Endothelial cell of umbilical vein (primary cell): ENCODE results near the gene FTO. TPM values are rescaled to one million over a fixed set of nuclear protein-coding genes. Genes with fewer than 3 reads are reported as not detected.

Experiments
- BruUV-seq: library from RNA; stranded (reverse); fragments of 400-500 nt; replicated peaks from 2 replicates; lab custom pipeline; 2021; lab: Mats Ljungman, UMichigan
- CTCF ChIA-PET: fragments of 300-600, 350-600 bp; sonication (Branson Sonifier 250); formaldehyde crosslinking; loops from one replicate; lab custom pipeline; 2021; ENCODE audit warnings: antibody characterized with exemption, inconsistent platforms; lab: Charles Lee
- POLR2A ChIA-PET: fragments of 300-600, 350-600 bp; sonication (Branson Sonifier 250); formaldehyde crosslinking; loops from one replicate; lab custom pipeline; 2021; ENCODE audit warnings: antibody characterized with exemption, inconsistent platforms; lab: Charles Lee
- DNase-seq: peaks from one replicate; pipeline ENCODE4 v3.0.0-alpha.2; 2011; ENCODE audit warnings: low read depth, low spot score
- FAIRE-seq: peaks from 2 replicates; lab custom pipeline; 2011; peaks lifted over from hg19 to GRCh38; lab: Jason Lieb, UNC
- H2AFZ ChIP-seq: 2 replicates; pipeline ENCODE4 v1.6.0; 2012; ENCODE audit warnings: low read depth, low read length, control low read depth, inconsistent platforms
- H3K27ac ChIP-seq: 2 replicates; pipeline ENCODE4 v1.5.1; 2011; ENCODE audit warnings: low read depth, mild to moderate bottlenecking, control low read depth, low read length, moderate library complexity; ENCODE audit not compliant: insufficient read depth
- H3K27me3 ChIP-seq, 2 experiments: 2 replicates each; pipeline versions ENCODE4 v1.6.0 to v1.6.1; 2011; ENCODE audit warnings: low read length in 2 of 2, mixed read lengths in 1 of 2; ENCODE audit not compliant: control insufficient read depth in 2 of 2, insufficient read depth in 2 of 2
- H3K36me3 ChIP-seq, 2 experiments: 2 replicates in 1 of 2; 3 replicates in 1 of 2; pipeline ENCODE4 v1.5.1; 2011; ENCODE audit warnings: low read length in 2 of 2, mild to moderate bottlenecking in 1 of 2, moderate library complexity in 1 of 2; ENCODE audit not compliant: control insufficient read depth in 2 of 2, insufficient read depth in 2 of 2; ENCODE audit errors: extremely low read depth in 1 of 2
- H3K4me1 ChIP-seq: 3 replicates; pipeline ENCODE4 v1.5.1; 2011; ENCODE audit warnings: mild to moderate bottlenecking, low read length; ENCODE audit not compliant: control insufficient read depth, insufficient read depth; ENCODE audit errors: extremely low read depth
- H3K4me2 ChIP-seq: 2 replicates; pipeline ENCODE4 v1.6.1; 2011; ENCODE audit warnings: low read length, control low read depth, mixed read lengths; ENCODE audit not compliant: insufficient read depth
- H3K4me3 ChIP-seq, 3 experiments: fragments of 200-600 bp in 1 of 3; sonication (generic), shearing (Covaris generic) in 1 of 3; replicated peaks in 1 of 3; 2 replicates each; pipeline ENCODE4 v1.5.1; 2011 to 2016; ENCODE audit warnings: control low read depth in 3 of 3, low read length in 3 of 3, mild to moderate bottlenecking in 2 of 3, inconsistent platforms in 1 of 3, low read depth in 1 of 3, moderate library complexity in 1 of 3; ENCODE audit not compliant: insufficient read depth in 1 of 3
- H3K79me2 ChIP-seq: 2 replicates; pipeline ENCODE4 v1.6.0; 2012; ENCODE audit warnings: low read length, inconsistent platforms; ENCODE audit not compliant: control insufficient read depth, insufficient read depth
- H3K9ac ChIP-seq: replicated peaks from 2 replicates; pipeline ENCODE3; 2011; ENCODE audit warnings: low read length, control low read depth; ENCODE audit not compliant: insufficient read depth; ENCODE audit errors: extremely low read depth
- H3K9me1 ChIP-seq: replicated peaks from 3 replicates; pipeline ENCODE4 v1.6.0; 2011; ENCODE audit warnings: mild to moderate bottlenecking, low read length; ENCODE audit not compliant: control insufficient read depth, insufficient read depth; ENCODE audit errors: extremely low read depth
- H3K9me3 ChIP-seq: replicated peaks from 2 replicates; pipeline ENCODE4 v1.5.1; 2012; ENCODE audit warnings: low read length, inconsistent platforms; ENCODE audit not compliant: control insufficient read depth, insufficient read depth
- H4K20me1 ChIP-seq: replicated peaks from 2 replicates; pipeline ENCODE3; 2011; ENCODE audit warnings: mild to moderate bottlenecking, low read length; ENCODE audit not compliant: control insufficient read depth, insufficient read depth; ENCODE audit errors: extremely low read depth
- EZH2 ChIP-seq: IDR thresholded peaks from 2 replicates; pipeline ENCODE4 v1.6.1; 2012; ENCODE audit warnings: borderline replicate concordance, low read depth, mild to moderate bottlenecking, moderate library complexity, low read length, inconsistent platforms; ENCODE audit not compliant: severe bottlenecking
- FOS ChIP-seq: IDR thresholded peaks from 2 replicates; pipeline ENCODE4 v1.6.1; 2011; ENCODE audit warnings: mild to moderate bottlenecking, low read length, moderate library complexity, borderline replicate concordance; ENCODE audit not compliant: insufficient read depth
- GATA2 ChIP-seq: IDR thresholded peaks from 2 replicates; pipeline ENCODE4 v1.7.0; 2011; ENCODE audit warnings: low read depth, mild to moderate bottlenecking, moderate library complexity, mixed read lengths, low read length; ENCODE audit not compliant: insufficient read length, insufficient read depth
- JUN ChIP-seq: IDR thresholded peaks from 2 replicates; pipeline ENCODE4 v1.6.1; 2011; ENCODE audit warnings: borderline replicate concordance, low read depth; ENCODE audit not compliant: insufficient read length, insufficient read depth
- MYC ChIP-seq: IDR thresholded peaks from one replicate; pipeline ENCODE4 v1.6.1; 2011; ENCODE audit warnings: mild to moderate bottlenecking, low read depth, low read length
- POLR2A ChIP-seq: IDR thresholded peaks from 2 replicates; pipeline ENCODE4 v1.6.1; 2012; ENCODE audit warnings: low read depth, mild to moderate bottlenecking, control low read depth, low read length
- POLR2AphosphoS5 ChIP-seq: IDR thresholded peaks from 2 replicates; pipeline ENCODE4 v1.6.1; 2012; ENCODE audit warnings: low read depth, mild to moderate bottlenecking, control low read depth, low read length, moderate library complexity; ENCODE audit not compliant: insufficient read depth
- dilution Hi-C: fragments of 300-500 bp; cut with MboI; formaldehyde crosslinking; loops from one replicate; pipeline ENCODE4 v1.15.0; 2019; ENCODE audit warnings: low sequenced_read_pairs; ENCODE audit not compliant: extremely low pct_ligation_motif_present
- intact Hi-C: fragments of 100-400 bp; cut with micrococcal nuclease; formaldehyde crosslinking; loops from one replicate; pipeline ENCODE4 v1.10.0; 2022
- polyA plus RNA-seq, 4 experiments: library from polyadenylated mRNA; depleted of rRNA in 3 of 4; stranded (reverse) in 3 of 4; unstranded in 1 of 4; fragments of >200 nt; gene quantifications; 2 replicates each; pipeline versions ENCODE4 v1.2.1 to v1.2.3, GENCODE V29; 2011 to 2012; ENCODE audit warnings: missing spikeins in 1 of 4
- total RNA-seq: library from RNA; stranded (reverse); gene quantifications from 2 replicates; pipeline ENCODE4 v1.2.3, GENCODE V29; 2021
- TF ChIP-seq, protein P1 (sequence below): IDR thresholded peaks from 2 replicates; pipeline ENCODE4 v1.6.1; 2011; ENCODE audit not compliant: insufficient read depth, insufficient read length
- TF ChIP-seq, protein P2 (sequence below), 2 donors: IDR thresholded peaks; 1 replicate in 1 of 2; 2 replicates in 1 of 2; pipeline ENCODE4 v1.5.1; 2011; ENCODE audit warnings: low read length in 2 of 2, mild to moderate bottlenecking in 2 of 2, moderate library complexity in 2 of 2, control low read depth in 1 of 2, inconsistent platforms in 1 of 2, low read depth in 1 of 2; ENCODE audit not compliant: insufficient read depth in 1 of 2; ENCODE audit errors: extremely low read depth in 1 of 2

Gene FTO
- total and polyA plus RNA-seq, 2 donors (not counting 3 experiments of a cell fraction or from before 2014, with no cell fraction given): 48.6 to 87.1 TPM

DNA sequence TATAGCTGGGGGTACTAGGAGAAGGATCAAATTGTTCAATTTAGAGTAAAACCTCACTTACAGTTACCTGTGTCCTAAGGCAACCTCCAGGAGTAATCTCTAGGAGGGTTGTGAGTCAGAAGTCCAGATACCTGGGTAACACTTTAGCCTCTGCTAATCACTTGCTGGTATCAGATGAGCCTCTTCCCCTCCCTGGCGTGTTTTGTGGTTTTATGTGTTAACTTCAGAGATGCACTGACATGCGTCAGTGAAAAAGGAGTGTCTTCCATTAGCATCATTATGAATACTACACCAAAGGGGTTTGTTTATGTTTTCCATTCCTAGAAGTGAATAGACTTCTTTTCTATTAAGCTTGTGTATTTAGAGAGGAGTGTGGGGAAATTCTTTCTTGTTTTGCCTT, 208.2 kb downstream of the FTO start:
- H3K9ac ChIP-seq: no peak overlapping the region
- dilution Hi-C loops (no loop called here), intact Hi-C loops (no loop called here)
- no peaks in the 10 kb centered on the region for H3K9me3 ChIP-seq
- ChIA-PET POLR2A (no interaction called here), CTCF (no interaction called here)
- no peak overlapping the region for H3K4me3 ChIP-seq
- no peaks in the 10 kb centered on the region for H3K9me1 ChIP-seq
- no peaks in the 10 kb centered on the region for H3K36me3 ChIP-seq
- no peak overlapping the region for H2AFZ ChIP-seq
- DNase-seq (no peak), FAIRE-seq (no peak)
- TF ChIP-seq, protein P1, sequence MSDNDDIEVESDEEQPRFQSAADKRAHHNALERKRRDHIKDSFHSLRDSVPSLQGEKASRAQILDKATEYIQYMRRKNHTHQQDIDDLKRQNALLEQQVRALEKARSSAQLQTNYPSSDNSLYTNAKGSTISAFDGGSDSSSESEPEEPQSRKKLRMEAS: no peak
- TF ChIP-seq GATA2 (no peak), JUN (no peak), FOS (no peak), POLR2A (no peak), EZH2 (no peak), POLR2AphosphoS5 (no peak), MYC (no peak)
- TF ChIP-seq, protein P2, sequence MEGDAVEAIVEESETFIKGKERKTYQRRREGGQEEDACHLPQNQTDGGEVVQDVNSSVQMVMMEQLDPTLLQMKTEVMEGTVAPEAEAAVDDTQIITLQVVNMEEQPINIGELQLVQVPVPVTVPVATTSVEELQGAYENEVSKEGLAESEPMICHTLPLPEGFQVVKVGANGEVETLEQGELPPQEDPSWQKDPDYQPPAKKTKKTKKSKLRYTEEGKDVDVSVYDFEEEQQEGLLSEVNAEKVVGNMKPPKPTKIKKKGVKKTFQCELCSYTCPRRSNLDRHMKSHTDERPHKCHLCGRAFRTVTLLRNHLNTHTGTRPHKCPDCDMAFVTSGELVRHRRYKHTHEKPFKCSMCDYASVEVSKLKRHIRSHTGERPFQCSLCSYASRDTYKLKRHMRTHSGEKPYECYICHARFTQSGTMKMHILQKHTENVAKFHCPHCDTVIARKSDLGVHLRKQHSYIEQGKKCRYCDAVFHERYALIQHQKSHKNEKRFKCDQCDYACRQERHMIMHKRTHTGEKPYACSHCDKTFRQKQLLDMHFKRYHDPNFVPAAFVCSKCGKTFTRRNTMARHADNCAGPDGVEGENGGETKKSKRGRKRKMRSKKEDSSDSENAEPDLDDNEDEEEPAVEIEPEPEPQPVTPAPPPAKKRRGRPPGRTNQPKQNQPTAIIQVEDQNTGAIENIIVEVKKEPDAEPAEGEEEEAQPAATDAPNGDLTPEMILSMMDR (IDR thresholded peaks at IDR 0.05; ENCODE audit: extremely low read depth in 1 of 2, insufficient read depth in 1 of 2, low read depth in 1 of 2, low read length in 2 of 2): no peak
- no peaks in the 10 kb centered on the region for H4K20me1 ChIP-seq
- no peaks in the 10 kb centered on the region for H3K27me3 ChIP-seq
- H3K79me2 ChIP-seq: no peaks in the 10 kb centered on the region
- H3K4me1 ChIP-seq: no peaks in the 10 kb centered on the region
- H3K4me2 ChIP-seq: no peak overlapping the region
- BruUV-seq: no TSS peak
- H3K27ac ChIP-seq: no peak overlapping the region
